ENCODE results near the gene CLIP2.
"Not testable (repeated sequence)": the region's sequence is repeated elsewhere in the genome, so short reads cannot be mapped to it uniquely, and the experiment has no call there.

The CLIP2 gene

GRCh38 chr7:74329225-74329624 is 40.0 kb downstream of the CLIP2 start:
- DNase-seq (ENCODE audit: low read depth in 2 of 2, low spot score in 1 of 2), result no peak

GRCh38 chr7:74332373-74333176 is 43.4 kb downstream of the CLIP2 start:
- DNase-seq (ENCODE audit: low read depth in 2 of 2, low spot score in 1 of 2), result no peak

GRCh38 chr7:74334030-74334429 is 44.8 kb downstream of the CLIP2 start:
- no peak for DNase-seq (ENCODE audit: low read depth in 2 of 2, low spot score in 1 of 2)

DNA sequence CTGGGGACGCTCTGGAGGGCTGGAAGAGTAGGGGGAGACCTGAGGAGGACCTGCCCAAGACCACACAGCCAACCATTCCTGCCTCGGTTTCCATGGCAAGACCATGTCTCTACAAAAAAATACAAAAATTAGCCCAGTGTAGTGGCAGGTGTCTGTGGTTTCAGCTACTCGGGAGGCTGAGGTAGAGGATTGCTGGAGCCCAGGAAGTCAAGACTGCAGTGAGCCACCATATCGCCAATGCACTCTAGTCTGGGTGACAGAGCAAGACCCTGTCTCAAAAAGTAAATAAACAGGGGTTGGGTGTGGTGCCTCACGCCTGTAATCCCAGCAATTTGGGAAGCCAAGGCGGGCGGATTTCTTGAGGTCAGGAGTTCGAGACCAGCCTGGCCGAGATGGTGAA is 48.7 kb downstream of the CLIP2 start:
- DNase-seq (ENCODE audit: low read depth in 2 of 2, low spot score in 1 of 2), result no peak

DNA sequence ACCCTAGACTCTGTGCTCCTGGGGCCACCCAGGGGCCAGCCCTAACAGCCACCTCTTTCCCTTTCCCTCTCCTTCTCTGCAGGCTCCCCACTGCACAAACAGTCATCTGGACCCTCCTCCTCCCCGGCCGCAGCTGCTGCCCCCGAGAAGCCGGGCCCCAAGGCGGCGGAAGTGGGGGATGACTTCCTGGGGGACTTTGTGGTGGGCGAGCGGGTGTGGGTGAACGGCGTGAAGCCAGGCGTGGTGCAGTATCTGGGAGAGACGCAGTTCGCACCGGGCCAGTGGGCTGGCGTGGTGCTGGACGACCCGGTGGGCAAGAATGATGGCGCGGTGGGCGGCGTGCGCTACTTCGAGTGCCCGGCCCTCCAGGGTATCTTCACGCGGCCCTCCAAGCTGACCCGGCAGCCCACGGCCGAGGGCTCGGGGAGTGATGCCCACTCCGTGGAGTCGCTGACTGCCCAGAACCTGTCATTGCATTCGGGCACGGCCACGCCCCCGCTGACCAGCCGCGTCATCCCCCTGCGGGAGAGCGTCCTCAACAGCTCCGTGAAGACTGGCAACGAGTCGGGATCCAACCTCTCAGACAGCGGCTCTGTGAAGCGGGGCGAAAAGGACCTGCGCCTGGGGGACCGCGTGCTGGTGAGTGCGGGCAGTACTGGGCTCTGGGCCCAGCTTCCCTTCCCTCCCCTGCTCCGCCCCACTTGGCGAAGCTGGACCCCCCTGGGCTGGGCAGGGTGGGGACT is 49.3 kb downstream of the CLIP2 start:
- DNase-seq (ENCODE audit: low read depth in 2 of 2, low spot score in 1 of 2), result no peak

GRCh38 chr7:74339648-74340047 is 50.4 kb downstream of the CLIP2 start:
- not testable (repeated sequence) for DNase-seq (ENCODE audit: low read depth in 2 of 2, low spot score in 1 of 2)

- DNase-seq (ENCODE audit: low read depth in 2 of 2, low spot score in 1 of 2), result no peak
Observed at GRCh38 chr7:74343281-74344131, 54.3 kb downstream of the CLIP2 start.

DNA sequence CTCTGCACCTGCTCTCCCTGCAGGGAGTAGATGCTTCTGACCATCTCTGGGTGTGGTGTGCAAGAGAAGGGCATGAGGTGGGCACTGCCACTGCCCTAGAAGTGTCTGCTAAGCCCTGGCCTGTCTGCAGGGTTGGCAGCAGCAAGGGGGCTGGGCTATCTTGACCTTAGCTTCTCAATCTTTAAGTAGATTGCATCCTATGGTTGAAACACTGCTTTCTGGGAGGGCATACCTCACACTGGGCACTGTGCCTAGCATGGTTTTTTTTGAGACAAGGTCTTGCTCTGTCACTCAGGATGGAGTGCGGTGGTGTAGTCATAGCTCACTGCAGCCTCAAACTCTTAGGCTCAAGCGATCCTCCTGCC is 54.9 kb downstream of the CLIP2 start:
- DNase-seq (ENCODE audit: low read depth in 2 of 2, low spot score in 1 of 2), result no peak

- no peak for DNase-seq (ENCODE audit: low read depth in 2 of 2, low spot score in 1 of 2)
Observed at GRCh38 chr7:74344786-74345185, 55.6 kb downstream of the CLIP2 start.

DNA sequence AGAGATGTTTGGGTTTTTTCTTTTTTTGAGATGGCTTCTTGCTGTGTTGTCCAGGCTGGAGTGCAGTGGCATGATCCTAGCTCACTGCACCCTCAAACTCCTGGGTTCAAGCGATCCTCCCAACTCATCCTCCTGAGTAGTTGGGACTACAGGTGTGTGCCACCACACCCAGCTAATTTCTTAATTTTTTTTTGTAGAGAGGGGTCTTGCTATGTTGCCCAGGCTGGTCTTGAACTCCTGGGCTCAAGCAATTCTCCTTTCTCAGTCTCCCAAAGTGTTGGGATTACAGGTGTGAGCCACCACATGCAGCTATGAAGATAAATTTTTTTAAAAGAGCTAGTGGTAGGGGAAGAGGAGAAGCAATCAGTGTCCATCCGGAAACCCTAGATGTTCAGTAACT is 56.8 kb downstream of the CLIP2 start:
- no peak for DNase-seq (ENCODE audit: low read depth in 2 of 2, low spot score in 1 of 2)

DNA sequence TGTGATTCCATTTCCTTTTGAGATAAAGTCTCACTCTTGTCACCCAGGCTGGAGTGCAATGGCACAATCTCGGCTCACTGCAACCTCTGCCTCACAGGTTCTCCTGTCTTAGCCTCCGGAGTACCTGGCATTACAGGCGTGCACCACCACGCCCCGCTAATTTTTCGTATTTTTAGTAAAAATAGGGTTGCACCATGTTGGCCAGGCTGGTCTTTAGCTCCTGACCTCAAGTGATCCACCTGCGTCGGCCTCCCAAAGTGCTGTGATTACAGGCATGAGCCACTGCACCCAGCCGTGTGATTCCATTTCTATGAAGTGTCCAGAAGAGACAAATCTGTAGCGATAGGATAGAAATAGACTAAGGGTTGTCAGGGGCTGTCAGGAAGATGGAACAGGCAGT is 60.4 kb downstream of the CLIP2 start:
- no peak for DNase-seq (ENCODE audit: low read depth in 2 of 2, low spot score in 1 of 2)

- no peak for DNase-seq (ENCODE audit: low read depth in 2 of 2, low spot score in 1 of 2)
Observed at GRCh38 chr7:74350751-74351150, 61.5 kb downstream of the CLIP2 start.

DNA sequence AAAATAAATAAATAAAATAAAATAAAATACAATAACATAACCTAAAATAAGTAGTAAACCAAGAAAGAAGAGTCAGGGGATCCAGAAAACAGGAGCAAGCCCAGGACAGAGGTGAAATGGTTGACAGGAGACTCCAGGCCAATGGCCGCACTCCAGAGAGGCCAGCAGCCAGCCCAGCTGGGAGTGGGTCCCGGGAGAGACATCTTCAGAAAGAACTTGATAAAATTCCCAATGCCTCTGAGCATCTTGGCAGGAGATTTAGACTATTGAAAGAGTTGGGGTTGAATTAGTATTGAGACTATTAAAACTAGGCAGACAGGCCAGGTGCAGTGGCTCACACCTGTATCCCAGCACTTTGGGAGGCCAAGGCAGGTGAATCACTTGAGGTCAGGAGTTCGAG is 62.6 kb downstream of the CLIP2 start:
- DNase-seq (ENCODE audit: low read depth in 2 of 2, low spot score in 1 of 2), result no peak

DNA sequence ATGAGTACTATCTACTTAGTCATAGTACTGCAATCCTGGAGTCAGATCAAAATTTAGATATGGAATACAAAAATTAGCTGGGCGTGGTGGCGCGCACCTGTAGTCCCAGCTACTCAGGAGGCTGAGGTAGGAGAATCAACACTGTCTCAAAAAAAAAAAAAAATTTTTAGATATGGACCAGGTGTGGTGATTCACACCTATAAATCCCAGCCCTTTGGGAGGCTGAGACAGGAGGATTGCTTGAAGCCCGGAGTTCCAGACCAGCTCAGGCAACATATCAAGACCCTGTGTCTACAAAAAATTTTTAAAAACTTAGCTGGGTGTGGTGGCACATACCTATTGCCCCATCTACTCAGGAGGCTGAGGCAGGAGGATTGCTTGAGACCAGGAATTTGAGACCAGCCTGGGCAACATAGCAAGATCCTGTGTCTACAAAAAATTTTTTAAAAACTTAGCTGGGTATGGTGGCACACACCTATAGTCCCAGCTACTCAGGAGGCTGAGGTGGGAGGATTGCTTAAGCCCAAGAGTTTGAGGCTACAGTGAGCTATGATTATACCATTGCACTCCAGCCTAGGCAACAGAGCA is 63.4 kb downstream of the CLIP2 start:
- DNase-seq (ENCODE audit: low read depth in 2 of 2, low spot score in 1 of 2), result not testable (repeated sequence)

GRCh38 chr7:74354009-74354408 is 64.8 kb downstream of the CLIP2 start:
- DNase-seq (ENCODE audit: low read depth in 2 of 2, low spot score in 1 of 2), result no peak

DNA sequence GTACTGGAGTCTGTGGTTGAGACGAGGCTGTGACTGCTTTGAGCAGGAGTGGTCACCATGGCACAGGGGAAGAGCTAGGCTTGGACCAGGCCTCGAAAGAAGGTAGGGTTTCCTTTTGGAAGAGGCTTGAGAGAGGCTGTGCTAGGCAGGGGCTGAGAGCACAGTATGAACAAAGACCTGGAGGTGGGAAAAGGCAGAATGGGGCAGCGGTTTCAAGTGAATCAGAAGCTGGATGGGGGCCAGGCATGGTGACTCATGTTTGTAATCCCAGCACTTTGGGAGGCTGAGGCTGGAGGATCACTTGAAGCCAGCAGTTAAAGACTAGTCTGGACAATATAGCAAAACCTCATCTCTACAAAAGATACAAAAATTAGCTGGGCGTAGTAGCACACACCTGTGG is 65.9 kb downstream of the CLIP2 start:
- no peak for DNase-seq (ENCODE audit: low read depth in 2 of 2, low spot score in 1 of 2)

DNA sequence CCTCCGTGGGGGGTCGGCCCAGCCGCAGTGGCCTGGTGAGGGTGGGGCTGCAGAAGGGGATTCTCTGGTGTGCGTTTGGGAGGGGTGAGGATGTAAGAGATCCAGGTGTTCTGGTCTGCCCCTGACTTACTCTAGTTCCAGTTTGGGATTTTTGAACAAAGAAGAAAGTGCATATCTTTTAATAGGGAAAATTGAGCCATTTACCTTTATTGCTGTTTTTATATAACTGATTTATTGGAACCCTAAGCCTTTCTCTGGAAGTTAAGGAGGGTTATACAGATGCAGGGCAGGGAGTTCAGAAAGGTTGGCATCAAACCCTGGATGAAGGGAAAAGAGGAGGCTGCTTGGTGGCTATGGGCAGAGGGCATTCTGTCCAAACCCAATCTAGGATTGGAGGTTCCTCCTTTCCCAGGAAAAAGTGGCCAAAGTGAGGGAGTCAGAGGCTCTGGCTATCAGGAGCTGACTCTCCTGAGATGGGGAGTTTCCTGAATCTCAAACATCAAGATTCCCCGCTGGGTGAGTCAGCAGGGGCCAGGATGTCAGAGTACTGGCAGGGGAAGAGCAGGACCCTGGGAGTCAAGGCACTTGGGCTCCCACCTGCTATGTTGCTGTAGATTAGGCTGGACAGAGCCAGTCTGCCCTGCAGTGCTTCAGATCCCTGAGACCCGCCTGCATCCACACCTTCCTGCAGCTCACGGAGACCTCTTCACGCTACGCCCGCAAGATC is 67.5 kb downstream of the CLIP2 start:
- DNase-seq (ENCODE audit: low read depth in 2 of 2, low spot score in 1 of 2), result no peak

DNA sequence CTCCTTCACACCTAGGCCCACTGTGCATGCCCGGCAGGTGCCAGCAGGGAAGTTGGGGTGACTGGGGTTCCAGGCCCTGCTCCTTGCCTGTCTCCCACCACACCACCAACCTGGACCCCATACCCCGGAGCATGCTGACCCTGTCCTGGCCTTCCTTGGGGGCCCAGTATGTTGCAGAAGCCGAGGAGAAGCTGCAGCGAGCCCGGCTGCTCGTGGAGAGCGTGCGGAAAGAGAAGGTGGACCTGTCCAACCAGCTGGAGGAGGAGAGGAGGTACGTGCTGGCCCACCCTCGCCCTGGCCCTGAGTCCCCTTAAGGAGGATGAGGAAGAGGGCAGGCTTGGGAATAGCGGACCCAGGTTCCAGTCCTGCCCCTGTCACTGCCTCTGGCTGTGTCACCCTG is 70.8 kb downstream of the CLIP2 start:
- no peak for DNase-seq (ENCODE audit: low read depth in 2 of 2, low spot score in 1 of 2)

DNA sequence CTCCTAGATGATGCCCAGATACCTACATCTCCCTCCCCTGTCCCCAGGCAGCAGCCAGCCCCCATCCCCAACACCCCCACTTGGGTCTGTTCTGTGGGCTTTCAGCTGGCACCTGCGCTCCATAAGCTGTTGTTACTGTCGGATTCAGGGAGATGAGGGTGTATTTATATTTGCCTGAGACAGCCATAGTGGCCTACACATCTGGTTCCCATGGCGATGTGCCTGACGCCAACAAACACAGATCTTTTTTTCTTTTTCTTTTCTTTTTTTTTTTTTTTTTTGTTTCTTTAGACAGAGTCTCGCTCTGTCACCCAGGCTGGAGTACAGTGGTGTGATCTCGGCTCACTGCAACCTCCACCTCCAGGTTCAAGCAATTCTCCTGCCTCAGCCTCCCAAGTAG is 73.1 kb downstream of the CLIP2 start:
- no peak for DNase-seq (ENCODE audit: low read depth in 2 of 2, low spot score in 1 of 2)

DNA sequence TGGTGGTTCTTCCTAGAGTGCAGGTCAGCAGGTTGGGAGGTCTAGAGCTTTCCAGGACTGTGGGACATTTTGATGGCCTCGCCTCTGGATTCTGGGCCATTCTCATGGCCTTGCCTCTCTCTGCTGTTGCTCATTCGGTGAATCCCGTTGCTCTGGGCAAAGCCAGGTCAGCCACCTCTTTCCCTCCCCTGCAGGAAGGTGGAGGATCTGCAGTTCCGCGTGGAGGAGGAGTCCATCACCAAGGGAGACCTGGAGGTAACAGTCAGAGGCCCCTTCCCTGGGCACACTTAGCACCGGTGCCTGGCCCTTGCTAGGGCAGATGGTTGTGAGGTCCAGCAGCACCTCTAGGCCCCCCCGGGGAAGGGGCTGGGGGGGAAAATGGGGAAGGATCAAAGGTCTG is 74.9 kb downstream of the CLIP2 start:
- DNase-seq (ENCODE audit: low read depth in 2 of 2, low spot score in 1 of 2), result no peak
